ACHN (cell line): Measurements from ENCODE around the gene PAX5.

ENCODE experiments used
- DNase-seq: peaks from one replicate; pipeline ENCODE4 v3.0.0-alpha.2; 2015
- in situ Hi-C: cut with HindIII; loops from 2 replicates; pipeline ENCODE4 v1.10.0; 2017; ENCODE audit warnings: low sequenced_read_pairs, low pct_ligation_motif_present, low pct_unique_long_range_greater_than_20kb

PAX5 gene

DNA sequence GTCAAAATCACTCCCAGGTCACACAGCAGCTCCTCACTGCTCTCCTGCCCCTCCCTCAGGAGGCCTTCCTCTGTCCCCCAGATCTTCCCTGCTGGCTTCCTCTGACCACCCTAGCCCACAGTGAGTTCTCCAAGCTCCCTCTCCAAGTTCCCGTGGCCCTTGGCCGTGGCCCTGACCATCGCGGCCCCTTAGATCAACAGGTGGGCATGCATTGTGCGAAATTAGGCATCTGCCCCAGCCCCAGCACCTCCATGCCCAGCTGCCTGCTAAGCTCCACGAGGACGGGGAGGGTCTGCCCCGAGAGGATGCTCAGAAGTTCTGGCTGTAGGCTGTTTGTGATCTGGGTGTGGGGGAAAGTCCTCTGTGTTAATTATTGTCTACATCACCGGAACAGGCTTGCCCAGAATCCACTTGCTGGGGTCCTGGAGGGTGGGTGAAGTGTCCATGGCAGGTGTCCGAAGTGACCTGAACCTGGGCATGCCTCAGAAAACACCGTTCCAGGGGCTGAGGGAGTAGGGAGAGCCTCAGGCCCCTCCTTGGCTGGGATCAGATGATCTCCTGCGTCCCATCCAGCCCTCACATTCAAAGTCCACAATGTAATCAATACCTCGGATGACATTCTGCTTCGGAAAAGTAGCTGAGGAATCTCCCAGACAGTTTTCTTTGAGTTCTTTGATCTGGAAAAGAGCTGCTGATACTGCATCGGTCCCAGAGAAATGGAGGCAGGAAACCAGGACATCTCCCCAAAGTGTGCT lies 194.8 kb downstream of the PAX5 start:
- in situ Hi-C loops = no loop called here
- no peak for DNase-seq

DNA sequence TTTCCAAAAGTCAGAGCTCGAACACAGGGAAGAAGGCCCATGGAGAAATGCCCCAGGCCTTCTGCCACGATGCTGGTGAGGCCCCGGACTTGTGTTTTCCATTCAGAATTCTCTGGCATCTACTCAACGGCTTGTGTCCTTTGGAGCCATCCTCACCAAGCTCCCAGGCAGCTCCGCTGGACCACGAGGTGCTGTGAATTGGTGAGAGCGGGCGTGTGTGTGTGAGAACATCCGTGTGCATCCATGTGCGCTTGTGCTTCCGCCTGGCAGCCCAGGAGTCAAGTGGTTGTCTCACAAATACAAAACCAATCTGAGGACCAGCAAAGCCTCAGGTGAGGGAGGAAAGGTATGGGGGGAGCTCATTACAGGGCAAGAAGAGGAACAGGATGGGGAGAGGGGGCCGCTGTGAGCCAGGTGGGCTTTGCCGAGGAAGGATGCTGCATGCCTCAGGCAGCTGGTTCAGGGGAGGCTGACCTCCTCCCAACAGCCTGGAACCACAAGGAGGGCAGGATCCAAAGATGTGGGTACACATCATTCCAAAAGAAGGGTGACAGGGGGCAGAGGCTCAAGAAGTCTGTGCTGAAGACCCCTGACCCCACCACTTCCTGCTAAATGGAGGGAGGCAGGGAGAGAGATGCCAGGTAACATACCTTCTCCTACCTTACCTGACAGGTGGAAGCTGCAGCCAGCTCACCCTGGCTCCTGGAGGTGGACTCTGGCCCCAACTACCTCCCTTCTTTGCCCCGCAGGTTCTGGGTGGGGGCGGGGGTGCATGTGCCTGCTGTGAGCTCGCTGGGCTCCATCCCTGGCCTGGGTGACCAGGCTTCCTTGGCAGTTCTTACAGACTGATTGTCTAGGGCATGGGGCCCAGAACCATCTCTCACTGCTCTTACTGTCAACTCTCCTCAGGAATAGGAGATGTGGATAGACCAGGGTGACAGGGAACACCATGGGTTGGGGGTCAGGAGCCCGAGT lies 196.3 kb downstream of the PAX5 start:
- in situ Hi-C loops = no loop called here
- no peak for DNase-seq

DNA sequence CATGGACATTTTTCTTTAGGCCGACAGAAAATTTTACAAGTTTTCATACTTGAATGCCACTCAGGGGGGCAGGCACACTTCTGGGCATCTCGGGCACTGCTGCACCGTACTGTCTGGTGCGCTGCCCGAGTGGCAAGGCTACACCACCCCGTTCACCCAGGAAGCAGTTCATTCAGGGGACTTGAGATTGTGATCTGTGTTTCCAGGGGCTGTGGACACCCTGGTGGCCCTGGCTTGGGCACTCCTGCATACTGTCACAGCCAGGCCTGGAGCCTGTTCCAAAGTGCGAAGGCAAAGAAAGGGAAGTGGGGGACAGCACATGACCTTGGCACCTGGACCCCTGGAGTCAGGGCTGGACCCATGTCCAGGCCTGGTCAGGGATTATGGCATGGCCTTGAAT lies 197.6 kb downstream of the PAX5 start:
- in situ Hi-C loops = no loop called here
- no peak for DNase-seq

DNA sequence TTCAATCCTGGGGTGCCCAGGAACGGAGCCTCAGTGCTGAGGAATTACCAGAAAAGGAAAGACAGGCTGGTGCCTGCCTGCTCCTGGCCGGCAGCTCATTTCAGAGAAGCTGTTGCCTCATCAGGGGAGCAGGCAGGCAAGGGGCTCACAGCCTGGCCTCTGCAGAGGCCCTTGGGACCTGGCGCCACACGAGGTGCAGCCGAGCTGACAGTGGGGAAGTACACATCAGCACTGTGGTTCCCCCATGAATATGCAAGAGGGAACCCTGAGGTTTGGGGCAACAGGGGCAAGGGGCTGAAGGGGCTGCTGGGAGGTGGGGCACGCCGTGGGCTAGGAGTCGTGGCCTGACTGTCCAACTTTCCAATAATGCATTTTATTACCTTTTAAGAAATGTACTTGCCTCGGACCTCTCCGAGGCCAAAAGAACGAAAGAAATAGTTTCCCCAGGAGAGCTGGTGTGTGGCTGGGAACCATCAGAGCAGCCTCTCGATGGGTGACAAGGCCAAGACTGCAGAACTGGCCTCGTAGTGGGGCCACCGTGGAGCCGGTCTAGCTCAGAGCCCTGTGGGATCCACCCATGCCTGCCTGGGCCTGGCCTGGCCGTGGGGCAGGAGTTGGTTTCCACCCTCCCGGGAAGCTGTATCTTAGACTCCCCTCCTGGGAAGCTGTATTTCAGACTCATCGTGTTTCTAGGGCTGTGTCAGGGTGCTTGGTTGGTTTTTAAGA lies 198.6 kb downstream of the PAX5 start:
- no peak for DNase-seq
- in situ Hi-C loops = no loop called here

DNA sequence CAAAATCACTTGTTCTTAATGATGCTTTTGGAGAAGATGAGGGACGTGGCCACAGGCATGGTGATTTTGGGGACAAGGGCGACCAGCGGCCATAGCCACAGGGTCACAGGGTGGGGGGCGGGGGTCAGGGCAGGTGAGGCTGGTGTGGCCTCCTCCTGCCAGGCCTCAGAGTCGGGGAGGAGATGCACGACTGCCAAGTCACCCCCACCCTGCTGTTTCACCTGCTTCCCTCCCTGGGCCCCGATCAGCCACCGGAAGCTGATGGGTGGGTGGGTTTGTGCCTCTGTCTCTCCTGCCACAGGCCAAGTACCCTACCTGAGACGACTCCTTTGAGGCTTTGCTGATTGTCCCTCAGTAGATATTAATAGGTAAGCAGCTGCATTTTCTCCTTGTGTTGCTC lies 199.3 kb downstream of the PAX5 start:
- no peak for DNase-seq
- in situ Hi-C loops = no loop called here

DNA sequence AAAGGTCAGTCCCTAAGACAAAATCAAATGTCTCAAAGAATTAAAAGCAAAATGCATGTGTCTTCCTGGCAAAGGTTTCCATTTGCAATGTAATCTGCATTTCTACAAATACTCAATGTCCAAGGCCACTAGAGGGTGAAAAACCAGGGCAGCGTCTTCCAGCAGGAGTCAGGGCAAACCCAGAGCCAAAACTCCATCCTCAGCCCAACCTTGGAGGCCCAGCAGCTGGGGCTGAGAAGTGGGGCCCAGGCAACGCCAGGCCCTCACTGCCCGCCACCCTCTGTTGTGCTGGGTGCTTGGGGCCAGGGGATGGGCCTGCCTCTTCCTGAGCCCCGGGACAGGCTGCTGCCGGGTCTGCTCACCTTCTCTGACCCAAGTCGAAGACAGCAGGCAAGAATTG lies 200.1 kb downstream of the PAX5 start:
- in situ Hi-C loops = no loop called here
- no peak for DNase-seq

DNA sequence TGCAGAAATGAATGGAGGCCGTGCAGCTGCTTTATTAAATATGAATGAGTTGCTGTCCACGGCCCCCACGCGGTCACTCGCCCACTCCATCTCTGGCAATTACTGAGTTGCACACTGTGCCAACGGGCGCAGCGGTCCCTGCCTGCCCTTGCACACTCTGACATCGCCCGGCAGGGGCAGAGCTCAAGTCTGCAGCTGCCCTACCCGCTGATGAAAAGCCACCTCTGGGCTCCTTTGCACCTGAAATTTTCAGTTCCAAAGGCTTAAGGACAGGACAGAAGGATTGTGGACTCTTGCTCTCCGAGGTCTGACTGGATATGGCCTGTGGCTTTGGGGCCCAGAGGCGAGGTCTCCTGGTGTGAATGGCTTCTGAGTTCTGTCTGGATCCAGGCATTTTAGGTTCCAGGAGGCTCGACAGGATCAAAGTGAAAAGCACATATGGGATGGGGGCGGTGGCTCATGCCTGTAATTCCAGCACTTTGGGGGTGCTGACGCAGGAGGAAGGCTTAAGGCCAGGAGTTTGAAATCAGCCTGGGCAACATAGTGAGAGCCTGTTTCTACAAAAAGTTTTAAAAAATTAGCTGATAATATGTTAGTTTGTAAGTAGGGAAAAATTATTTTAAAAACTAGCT lies 201.8 kb downstream of the PAX5 start:
- in situ Hi-C loops = no loop called here
- no peak for DNase-seq

DNA sequence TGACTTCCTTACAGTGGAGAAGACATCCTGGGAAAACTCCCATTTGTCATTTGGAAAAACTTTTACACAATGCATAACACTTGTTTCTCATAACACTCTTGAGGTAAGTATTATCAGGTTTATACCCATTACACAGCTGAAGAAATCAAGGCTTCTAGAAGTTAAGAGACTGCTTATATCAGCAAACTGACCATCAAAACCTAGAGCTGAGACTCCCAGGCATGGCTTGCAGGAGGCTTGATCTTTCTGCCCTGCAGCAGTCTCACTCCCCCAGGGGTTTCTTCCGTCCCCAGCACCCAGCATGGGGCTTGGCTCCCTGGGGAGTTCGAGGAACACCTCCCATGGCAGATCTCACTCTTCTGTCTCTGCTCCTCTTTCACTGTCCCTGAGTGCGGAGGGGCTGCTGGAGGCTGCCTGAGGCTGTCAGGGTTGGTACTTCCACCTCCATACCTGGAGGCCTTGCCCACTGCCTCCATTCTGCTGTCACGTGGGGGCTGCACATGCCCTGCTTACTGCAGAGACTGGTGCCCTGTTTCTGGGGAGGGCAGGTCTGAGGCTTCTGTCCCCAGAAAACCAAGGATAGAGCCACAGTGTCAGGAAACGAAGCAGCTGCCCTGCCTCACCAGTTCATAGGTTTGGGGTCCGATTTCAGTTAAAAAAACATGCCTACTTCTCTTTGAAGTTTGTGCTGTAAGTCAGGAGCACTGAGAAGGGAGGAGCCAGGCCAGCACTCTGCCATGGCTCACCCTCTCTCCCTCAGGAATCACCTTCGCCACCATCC lies 202.5 kb downstream of the PAX5 start:
- in situ Hi-C loops = no loop called here
- DNase-seq = no peak

DNA sequence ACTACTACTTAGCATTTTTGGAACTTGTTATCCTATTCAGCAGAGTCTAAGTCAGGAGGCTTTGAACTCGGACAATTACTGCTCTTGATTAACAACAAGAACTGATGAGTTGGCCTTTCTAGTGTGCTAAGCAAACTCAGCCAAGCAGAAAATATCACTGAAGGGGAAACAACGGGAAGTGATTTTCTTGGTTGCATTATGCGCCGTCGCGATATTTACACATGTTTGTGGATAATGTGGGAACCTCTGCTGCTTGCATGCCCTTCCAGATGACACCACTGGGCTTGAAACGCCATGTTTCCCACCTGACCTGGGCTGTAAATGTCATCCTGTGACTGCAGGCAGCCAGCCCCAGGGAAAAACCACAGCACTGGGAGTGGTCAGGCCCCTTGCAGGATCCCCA lies 205.5 kb downstream of the PAX5 start:
- in situ Hi-C loops = no loop called here
- no peak for DNase-seq

DNA sequence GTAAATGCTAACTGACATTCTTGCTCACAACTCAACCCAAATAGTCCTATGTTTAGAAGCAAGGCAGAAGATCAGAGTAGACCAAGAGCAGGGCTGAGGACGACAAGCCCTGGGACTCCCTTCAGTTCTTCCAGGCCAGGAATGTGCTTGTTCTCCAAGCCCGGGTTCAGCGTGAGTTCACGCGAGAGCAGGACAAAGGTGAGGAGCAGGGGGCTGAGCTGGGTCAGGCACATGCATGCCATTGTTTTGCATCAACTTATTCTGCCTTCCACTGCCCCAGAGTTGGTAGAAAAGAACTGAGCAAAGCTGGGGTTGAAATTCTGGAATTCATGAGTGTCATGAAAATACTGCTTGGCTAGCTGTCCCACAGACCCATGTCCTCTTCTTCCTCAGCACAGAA lies 206.5 kb downstream of the PAX5 start:
- in situ Hi-C loops = no loop called here
- DNase-seq = no peak

DNA sequence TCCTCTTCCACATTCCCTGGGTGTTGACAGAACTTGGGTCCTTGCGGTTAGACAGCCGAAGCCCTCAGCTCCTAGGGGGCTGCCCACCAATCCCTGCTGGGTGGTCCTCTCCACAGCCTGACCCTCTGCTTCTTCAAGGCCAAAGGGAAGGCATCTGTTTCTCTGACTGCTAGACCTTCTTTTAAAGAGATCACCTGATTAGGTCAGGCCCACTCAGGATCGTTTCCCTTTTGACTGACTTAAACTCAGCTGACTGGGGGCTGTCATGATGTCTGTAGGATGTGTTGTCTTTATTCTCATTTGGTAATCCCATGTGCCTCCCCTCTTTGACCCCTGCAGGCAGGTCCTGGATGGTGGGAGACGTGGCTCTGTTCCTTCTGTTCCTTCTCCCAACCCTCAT lies 207.5 kb downstream of the PAX5 start:
- in situ Hi-C loops = no loop called here

DNA sequence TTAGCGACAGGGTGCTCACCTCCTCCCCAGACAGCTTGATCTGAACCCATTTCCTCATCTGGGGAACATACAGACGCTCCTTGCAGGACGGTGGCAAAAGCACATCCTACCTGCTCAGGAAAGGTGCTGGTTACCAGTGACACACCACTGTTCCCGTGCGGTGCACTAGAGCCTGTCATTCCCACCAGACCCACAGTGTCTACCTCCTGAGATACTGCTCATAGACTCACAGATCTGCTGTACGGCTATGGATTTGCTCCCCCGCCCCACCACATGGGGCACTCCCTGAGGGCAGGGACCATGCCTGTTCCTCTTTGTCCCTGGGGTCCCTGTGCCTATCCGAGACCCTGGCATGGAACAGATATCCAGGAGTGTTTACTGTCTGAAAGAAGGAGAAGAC lies 208.9 kb downstream of the PAX5 start:
- DNase-seq = no peak
- in situ Hi-C loops = no loop called here

More for the DNA sequence above, 207.5 kb downstream of the PAX5 start:
- DNase-seq = no peak

DNA sequence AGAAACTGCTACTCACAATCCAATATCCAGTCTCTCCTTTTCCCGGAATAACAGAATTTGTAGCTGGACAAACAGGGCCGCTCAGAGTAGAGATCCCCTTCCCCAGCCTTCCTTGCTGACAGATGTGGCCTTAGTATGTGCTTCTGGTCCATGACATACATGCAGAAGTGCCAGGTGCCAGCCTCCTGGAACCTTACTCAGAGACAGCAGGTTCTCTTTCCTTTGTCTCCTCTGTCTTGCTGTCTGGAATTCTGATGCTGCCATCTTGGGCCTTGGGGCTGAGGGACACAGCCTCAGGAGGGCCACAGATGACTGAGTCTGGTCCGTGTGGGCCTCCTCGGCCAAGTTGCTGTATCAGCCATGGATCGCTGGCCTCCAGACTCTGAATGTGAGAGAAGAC lies 210.1 kb downstream of the PAX5 start:
- no peak for DNase-seq
- in situ Hi-C loops = no loop called here

DNA sequence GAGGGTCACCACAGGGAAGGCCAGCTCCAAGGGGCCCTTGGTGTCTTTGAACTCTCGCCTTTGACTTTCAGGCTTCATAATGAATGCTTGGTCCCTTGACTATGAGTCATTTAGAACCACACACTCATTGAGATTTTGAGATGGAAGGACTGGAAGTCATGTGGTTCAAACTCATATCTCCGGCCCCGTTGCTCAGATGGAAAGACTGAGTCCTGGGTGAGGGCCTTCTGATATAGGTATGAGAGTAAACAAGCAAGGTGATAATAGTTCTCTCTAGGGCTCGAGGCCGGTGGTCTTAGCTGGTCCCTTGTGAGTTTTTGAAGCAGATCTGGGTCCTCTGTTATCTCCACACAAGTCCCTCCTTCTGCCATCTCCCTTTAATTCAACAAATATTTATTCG lies 210.6 kb downstream of the PAX5 start:
- no peak for DNase-seq
- in situ Hi-C loops = no loop called here

DNA sequence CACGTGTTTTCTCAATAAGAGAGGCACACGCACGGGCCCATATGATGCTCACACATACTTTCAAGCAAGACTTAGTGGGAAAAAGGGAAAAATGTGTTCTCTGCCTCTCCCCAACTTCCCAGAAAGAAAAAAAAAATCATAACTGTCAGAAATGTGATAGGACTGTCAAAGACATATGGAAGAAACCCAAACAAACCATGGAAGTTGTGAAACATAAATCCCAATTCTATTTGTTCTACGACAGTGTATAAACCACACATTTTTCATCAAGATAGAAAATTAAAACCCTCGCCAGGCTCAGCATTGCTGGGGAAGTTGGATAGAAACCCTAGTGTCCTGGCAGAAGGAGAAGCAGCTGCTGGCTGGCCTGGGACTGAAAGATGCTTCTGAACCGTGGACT lies 211.9 kb downstream of the PAX5 start:
- no peak for DNase-seq
- in situ Hi-C loops = no loop called here

DNA sequence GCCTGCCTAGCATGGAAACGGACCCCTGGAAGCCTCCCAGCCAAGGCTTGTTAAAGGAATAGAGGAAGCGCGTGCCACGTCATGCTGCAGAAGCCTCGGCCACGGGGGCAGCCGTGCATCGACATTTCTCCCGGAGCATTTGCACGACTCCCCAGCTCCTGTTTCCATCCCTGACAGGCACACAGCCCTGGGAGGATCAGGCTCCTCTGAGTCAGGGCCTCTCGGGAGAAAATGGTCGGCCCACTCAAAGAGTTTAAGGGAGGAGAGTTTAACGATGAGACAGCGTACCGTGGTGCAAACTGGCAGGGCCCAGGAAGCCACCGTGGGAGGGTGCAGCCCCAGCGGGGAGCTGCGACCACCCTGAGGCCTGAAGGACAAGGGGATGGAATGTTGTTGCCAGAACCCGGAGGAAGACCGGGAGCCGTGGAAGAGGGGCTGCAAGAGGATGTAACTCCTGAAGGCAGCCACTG lies 213.6 kb downstream of the PAX5 start:
- DNase-seq = no peak
- in situ Hi-C loops = no loop called here

DNA sequence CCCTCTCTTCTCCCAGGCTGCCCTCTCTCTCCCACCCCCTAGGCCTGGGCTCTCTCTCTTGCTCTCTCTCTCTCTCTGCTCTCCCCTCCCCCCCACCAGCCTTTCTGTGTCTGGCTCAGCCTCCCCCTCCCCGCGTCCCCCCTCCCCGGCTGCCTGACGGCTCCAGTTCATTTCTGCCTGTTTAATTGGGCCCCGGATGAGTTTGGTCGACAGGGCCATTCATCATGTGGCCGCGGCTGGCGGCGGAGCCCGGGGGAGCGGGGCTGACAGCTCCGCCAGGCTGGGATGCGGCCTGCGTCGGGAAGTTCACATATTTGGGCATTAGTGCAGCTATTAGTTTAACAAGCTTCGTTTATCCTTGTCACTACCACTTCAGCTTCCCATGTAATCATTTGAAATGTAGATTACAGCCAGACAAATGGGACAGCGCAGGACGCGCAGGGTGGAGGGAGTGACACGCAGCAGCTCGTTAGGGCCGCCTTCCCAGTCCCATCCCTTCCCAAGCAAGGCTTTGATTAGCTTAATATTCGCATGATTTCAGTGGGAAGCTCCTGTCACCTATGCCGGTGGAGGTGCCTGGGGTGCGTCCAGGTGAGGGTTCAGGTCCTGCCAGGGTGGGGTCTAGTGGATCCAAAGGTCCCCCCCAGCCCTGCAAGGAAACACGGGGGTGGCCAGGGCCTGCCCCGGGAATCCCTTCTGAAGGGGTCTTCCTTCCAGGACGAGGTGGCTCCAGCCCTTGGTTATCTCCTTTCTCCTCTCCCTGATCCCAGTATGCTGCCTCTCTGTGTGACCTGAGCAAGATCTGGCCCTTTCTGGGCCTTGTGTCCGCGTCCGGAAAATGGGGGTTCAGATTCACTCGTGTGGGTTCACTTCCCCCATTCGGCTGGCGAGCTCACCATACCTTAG lies 214.8 kb downstream of the PAX5 start:
- in situ Hi-C loops = no loop called here
- no peak for DNase-seq
